ENCODE measurements around the gene REXO2. TPM values are rescaled to one million over a fixed set of nuclear protein-coding genes. Genes with fewer than 3 reads are reported as not detected.

The REXO2 gene
- total RNA-seq, 1 donor from 2014 or later = 98.9 TPM

DNA sequence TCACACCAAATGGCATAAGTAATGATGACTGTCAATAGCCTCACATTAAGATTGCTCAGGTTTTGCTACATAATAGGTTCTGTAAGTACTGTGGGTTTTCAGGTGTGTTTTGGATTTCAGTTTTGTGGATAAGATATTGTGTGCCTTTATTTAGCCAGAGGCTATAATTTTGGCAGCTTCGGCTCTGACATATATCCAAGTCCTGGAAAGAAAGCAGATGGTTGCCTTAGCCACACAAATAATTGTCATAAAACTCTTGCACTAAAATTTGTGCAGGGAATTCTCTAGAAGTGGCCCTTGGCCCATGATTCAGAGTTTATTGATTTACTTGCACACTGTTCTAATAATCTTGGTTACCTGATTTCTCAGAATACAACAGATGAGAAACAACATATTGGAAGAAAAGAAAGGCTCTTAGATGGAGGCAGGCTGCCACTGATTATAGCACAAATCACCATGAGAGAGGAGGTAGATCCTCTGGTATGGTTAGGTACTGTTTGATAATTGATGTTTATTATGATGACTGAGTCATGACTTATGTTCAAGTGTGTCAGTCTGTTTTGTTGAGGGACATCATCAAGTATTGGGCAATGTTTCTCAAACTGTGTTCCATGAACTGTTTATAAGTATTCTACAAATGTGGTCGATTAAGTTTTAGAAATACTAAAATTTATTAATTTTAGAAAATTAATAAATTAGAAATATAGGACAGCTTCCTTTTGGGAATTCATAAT is 9.6 kb downstream of the REXO2 start:
- Mint-ChIP-seq H3K9me3 (no peaks in the 10 kb centered on the region), H3K4me1 (ENCODE audit: low read depth) (peaks cover 2% of the 10 kb centered on the region), H3K27me3 (ENCODE audit: low read depth) (no peaks in the 10 kb centered on the region), H3K27ac (no peak overlapping the region), H3K4me3 (ENCODE audit: low read depth) (no peak overlapping the region), H3K36me3 (ENCODE audit: low read depth) (peaks cover 63% of the 10 kb centered on the region)
- DNase-seq (ENCODE audit: low spot score) = no peak
- intact Hi-C loops (cut with micrococcal nuclease) = no loop called here

DNA sequence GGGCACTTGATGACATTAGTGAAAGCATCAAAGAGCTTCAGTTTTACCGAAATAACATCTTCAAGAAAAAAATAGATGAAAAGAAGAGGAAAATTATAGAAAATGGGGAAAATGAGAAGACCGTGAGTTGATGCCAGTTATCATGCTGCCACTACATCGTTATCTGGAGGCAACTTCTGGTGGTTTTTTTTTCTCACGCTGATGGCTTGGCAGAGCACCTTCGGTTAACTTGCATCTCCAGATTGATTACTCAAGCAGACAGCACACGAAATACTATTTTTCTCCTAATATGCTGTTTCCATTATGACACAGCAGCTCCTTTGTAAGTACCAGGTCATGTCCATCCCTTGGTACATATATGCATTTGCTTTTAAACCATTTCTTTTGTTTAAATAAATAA is 10.6 kb downstream of the REXO2 start:
- peaks cover 2% of the 10 kb centered on the region for H3K4me1 Mint-ChIP-seq (ENCODE audit: low read depth)
- intact Hi-C loops (cut with micrococcal nuclease) = no loop called here
- H3K9me3 Mint-ChIP-seq = no peaks in the 10 kb centered on the region
- no peaks in the 10 kb centered on the region for H3K27me3 Mint-ChIP-seq (ENCODE audit: low read depth)
- H3K27ac Mint-ChIP-seq = no peak overlapping the region
- H3K4me3 Mint-ChIP-seq (ENCODE audit: low read depth) = no peak overlapping the region
- H3K36me3 Mint-ChIP-seq (ENCODE audit: low read depth) = peaks cover 54% of the 10 kb centered on the region
- no peak for DNase-seq (ENCODE audit: low spot score)

GRCh38 chr11:114452399-114452798 is 13.1 kb downstream of the REXO2 start:
- H3K27ac Mint-ChIP-seq = no peak overlapping the region
- no peaks in the 10 kb centered on the region for H3K9me3 Mint-ChIP-seq
- H3K36me3 Mint-ChIP-seq (ENCODE audit: low read depth) = peaks cover 34% of the 10 kb centered on the region
- no peak for DNase-seq (ENCODE audit: low spot score)
- no peaks in the 10 kb centered on the region for H3K27me3 Mint-ChIP-seq (ENCODE audit: low read depth)
- H3K4me3 Mint-ChIP-seq (ENCODE audit: low read depth) = no peak overlapping the region
- peaks cover 3% of the 10 kb centered on the region for H3K4me1 Mint-ChIP-seq (ENCODE audit: low read depth)
- intact Hi-C loops (cut with micrococcal nuclease) = no loop called here

DNA sequence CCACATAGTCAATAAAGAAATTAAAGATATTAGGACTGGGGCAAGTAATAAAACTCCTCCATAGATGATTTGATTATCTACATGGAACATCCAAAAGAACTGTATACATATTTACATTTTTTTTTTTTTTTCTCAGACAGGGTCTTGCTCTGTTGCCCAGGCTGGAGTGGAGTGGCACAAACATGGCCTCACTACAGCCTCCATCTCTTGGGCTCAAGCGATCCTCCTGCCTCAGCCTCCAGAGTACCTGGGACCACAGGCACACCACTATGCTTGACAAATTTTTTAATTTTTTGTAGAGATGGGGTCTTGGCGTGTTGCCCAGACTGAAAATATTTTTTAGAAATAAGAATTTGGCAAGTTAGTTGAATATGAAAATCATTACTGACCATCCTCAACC is 24.7 kb downstream of the REXO2 start:
- Mint-ChIP-seq H3K9me3 (peaks cover 4% of the 10 kb centered on the region), H3K27me3 (ENCODE audit: low read depth) (no peaks in the 10 kb centered on the region), H3K36me3 (ENCODE audit: low read depth) (no peaks in the 10 kb centered on the region), H3K4me3 (ENCODE audit: low read depth) (no peak overlapping the region), H3K4me1 (ENCODE audit: low read depth) (no peaks in the 10 kb centered on the region), H3K27ac (no peak overlapping the region)
- no peak for DNase-seq (ENCODE audit: low spot score)
- intact Hi-C loops (cut with micrococcal nuclease) = no loop called here

GRCh38 chr11:114466742-114467141 is 27.5 kb downstream of the REXO2 start:
- intact Hi-C loops (cut with micrococcal nuclease) = no loop called here
- no peaks in the 10 kb centered on the region for H3K27me3 Mint-ChIP-seq (ENCODE audit: low read depth)
- DNase-seq (ENCODE audit: low spot score) = no peak
- H3K36me3 Mint-ChIP-seq (ENCODE audit: low read depth) = no peaks in the 10 kb centered on the region
- no peak overlapping the region for H3K27ac Mint-ChIP-seq
- no peak overlapping the region for H3K4me3 Mint-ChIP-seq (ENCODE audit: low read depth)
- H3K4me1 Mint-ChIP-seq (ENCODE audit: low read depth) = no peaks in the 10 kb centered on the region
- H3K9me3 Mint-ChIP-seq = peaks cover 3% of the 10 kb centered on the region

GRCh38 chr11:114472661-114473060 is 33.4 kb downstream of the REXO2 start:
- Mint-ChIP-seq H3K27ac (no peak overlapping the region), H3K4me3 (ENCODE audit: low read depth) (no peak overlapping the region), H3K36me3 (ENCODE audit: low read depth) (no peaks in the 10 kb centered on the region), H3K27me3 (ENCODE audit: low read depth) (peaks cover 8% of the 10 kb centered on the region), H3K4me1 (ENCODE audit: low read depth) (no peaks in the 10 kb centered on the region), H3K9me3 (no peaks in the 10 kb centered on the region)
- intact Hi-C loops (cut with micrococcal nuclease) = no loop called here
- DNase-seq (ENCODE audit: low spot score) = no peak

DNA sequence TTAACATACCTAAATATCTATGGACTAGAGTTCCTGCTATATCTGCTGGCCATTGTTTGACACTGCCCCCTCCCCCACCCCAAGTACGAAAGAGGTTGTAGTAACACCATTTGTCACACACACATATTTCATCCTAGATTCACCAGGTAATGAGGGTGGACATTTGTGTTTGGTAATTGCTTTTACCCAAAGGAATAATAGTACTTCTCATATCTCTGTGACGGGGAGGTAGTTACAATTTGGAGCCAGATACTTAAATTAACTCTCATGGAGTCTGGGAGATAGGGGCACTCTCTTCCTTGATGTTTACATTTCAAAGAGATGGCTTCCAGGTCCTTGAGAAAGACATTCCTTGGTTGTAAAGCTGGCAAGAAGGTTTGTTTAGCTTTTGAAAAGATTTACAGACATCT is 38.7 kb downstream of the REXO2 start:
- H3K9me3 Mint-ChIP-seq = no peaks in the 10 kb centered on the region
- no peaks in the 10 kb centered on the region for H3K4me1 Mint-ChIP-seq (ENCODE audit: low read depth)
- no peak for DNase-seq (ENCODE audit: low spot score)
- H3K27ac Mint-ChIP-seq = no peak overlapping the region
- H3K27me3 Mint-ChIP-seq (ENCODE audit: low read depth) = peaks cover 10% of the 10 kb centered on the region
- no peak overlapping the region for H3K4me3 Mint-ChIP-seq (ENCODE audit: low read depth)
- no peaks in the 10 kb centered on the region for H3K36me3 Mint-ChIP-seq (ENCODE audit: low read depth)
- intact Hi-C loops (cut with micrococcal nuclease) = no loop called here

DNA sequence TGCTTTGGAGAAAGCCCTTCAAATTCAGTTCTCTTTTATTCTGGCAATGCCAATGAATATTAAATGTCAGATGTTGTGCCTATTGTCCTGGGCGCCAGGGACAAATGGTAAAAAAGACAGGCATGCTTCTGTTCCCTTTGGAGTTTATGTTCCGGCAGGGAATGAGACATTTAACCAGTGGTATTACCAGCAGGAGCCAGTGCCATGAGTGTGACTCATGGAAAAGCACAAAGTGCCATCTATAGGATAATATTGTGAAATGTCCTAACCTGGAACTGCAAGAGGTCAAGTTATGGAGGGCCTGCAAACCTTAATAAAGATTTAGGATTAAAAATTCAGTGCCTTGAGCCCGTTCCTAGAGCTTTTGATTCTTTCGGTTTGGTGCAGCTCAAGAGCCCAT is 39.5 kb downstream of the REXO2 start:
- H3K4me3 Mint-ChIP-seq (ENCODE audit: low read depth) = no peak overlapping the region
- no peaks in the 10 kb centered on the region for H3K4me1 Mint-ChIP-seq (ENCODE audit: low read depth)
- intact Hi-C loops (cut with micrococcal nuclease) = no loop called here
- H3K9me3 Mint-ChIP-seq = no peaks in the 10 kb centered on the region
- no peaks in the 10 kb centered on the region for H3K36me3 Mint-ChIP-seq (ENCODE audit: low read depth)
- no peak overlapping the region for H3K27ac Mint-ChIP-seq
- DNase-seq (ENCODE audit: low spot score) = no peak
- peaks cover 8% of the 10 kb centered on the region for H3K27me3 Mint-ChIP-seq (ENCODE audit: low read depth)

- no peak overlapping the region for H3K27ac Mint-ChIP-seq
- intact Hi-C loops (cut with micrococcal nuclease) = no loop called here
- H3K9me3 Mint-ChIP-seq = no peaks in the 10 kb centered on the region
- no peak for DNase-seq (ENCODE audit: low spot score)
- H3K4me3 Mint-ChIP-seq (ENCODE audit: low read depth) = no peak overlapping the region
- H3K4me1 Mint-ChIP-seq (ENCODE audit: low read depth) = no peaks in the 10 kb centered on the region
- no peaks in the 10 kb centered on the region for H3K36me3 Mint-ChIP-seq (ENCODE audit: low read depth)
- peaks cover 5% of the 10 kb centered on the region for H3K27me3 Mint-ChIP-seq (ENCODE audit: low read depth)
These were observed 40.1 kb downstream of the REXO2 start for GRCh38 chr11:114479331-114479730.

DNA sequence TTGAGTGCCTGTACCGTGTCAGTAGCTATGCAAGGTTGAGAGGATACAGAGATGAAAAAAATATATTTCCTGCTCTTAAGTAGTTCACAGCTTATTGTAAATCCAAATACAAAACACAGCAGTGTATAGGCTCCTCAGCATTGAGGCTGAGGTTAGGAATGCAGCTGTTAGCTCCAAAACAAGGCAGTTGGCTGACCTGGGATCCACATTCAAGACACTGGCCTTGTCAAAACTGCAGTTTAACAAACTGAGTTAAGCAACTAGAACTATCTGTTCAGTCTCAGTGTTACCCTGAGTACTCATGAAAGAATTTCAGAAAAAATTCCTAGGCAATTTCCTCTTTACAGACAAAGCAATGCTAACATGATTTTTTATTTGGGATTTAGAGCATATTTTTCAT is 42.8 kb downstream of the REXO2 start:
- no peak overlapping the region for H3K27ac Mint-ChIP-seq
- peaks cover 2% of the 10 kb centered on the region for H3K27me3 Mint-ChIP-seq (ENCODE audit: low read depth)
- intact Hi-C loops (cut with micrococcal nuclease) = no loop called here
- no peaks in the 10 kb centered on the region for H3K36me3 Mint-ChIP-seq (ENCODE audit: low read depth)
- H3K4me1 Mint-ChIP-seq (ENCODE audit: low read depth) = no peaks in the 10 kb centered on the region
- no peaks in the 10 kb centered on the region for H3K9me3 Mint-ChIP-seq
- no peak for DNase-seq (ENCODE audit: low spot score)
- H3K4me3 Mint-ChIP-seq (ENCODE audit: low read depth) = no peak overlapping the region

DNA sequence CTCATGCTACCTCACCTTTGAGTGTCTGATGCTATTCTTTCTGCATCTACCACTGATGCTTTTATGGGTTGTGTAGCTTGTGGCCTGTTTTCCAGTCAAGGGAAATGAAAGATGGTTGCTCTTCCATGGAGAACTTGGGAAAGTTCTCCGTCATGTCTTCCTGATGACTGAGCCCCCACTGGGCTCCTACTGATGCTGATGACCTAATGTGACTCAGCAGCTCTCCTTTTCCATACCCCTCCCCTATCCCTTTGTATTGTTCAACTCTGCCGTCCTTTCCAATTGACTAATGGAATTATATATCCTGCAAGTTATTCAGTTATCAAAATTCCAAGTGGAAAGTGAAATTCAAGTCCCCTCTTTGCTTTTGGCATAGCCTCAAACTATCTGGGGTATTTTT is 44.7 kb downstream of the REXO2 start:
- peaks cover 2% of the 10 kb centered on the region for H3K27me3 Mint-ChIP-seq (ENCODE audit: low read depth)
- intact Hi-C loops (cut with micrococcal nuclease) = no loop called here

GRCh38 chr11:114496915-114497314 is 57.6 kb downstream of the REXO2 start:
- no peaks in the 10 kb centered on the region for H3K36me3 Mint-ChIP-seq (ENCODE audit: low read depth)
- H3K9me3 Mint-ChIP-seq = no peaks in the 10 kb centered on the region
- H3K4me3 Mint-ChIP-seq (ENCODE audit: low read depth) = no peak overlapping the region
- no peak overlapping the region for H3K27ac Mint-ChIP-seq
- DNase-seq (ENCODE audit: low spot score) = no peak
- H3K4me1 Mint-ChIP-seq (ENCODE audit: low read depth) = no peaks in the 10 kb centered on the region
- H3K27me3 Mint-ChIP-seq (ENCODE audit: low read depth) = peaks cover 3% of the 10 kb centered on the region
- intact Hi-C loops (cut with micrococcal nuclease) = no loop called here

More for the DNA sequence above, 44.7 kb downstream of the REXO2 start:
- DNase-seq (ENCODE audit: low spot score) = no peak
- Mint-ChIP-seq H3K4me1 (ENCODE audit: low read depth) (no peaks in the 10 kb centered on the region), H3K9me3 (no peaks in the 10 kb centered on the region), H3K27ac (no peak overlapping the region), H3K4me3 (ENCODE audit: low read depth) (no peak overlapping the region), H3K36me3 (ENCODE audit: low read depth) (no peaks in the 10 kb centered on the region)

GRCh38 chr11:114499756-114500155 is 60.5 kb downstream of the REXO2 start:
- peaks cover 3% of the 10 kb centered on the region for H3K27me3 Mint-ChIP-seq (ENCODE audit: low read depth)
- no peak overlapping the region for H3K27ac Mint-ChIP-seq
- DNase-seq (ENCODE audit: low spot score) = no peak
- no peaks in the 10 kb centered on the region for H3K4me1 Mint-ChIP-seq (ENCODE audit: low read depth)
- no peaks in the 10 kb centered on the region for H3K9me3 Mint-ChIP-seq
- H3K4me3 Mint-ChIP-seq (ENCODE audit: low read depth) = no peak overlapping the region
- H3K36me3 Mint-ChIP-seq (ENCODE audit: low read depth) = no peaks in the 10 kb centered on the region
- intact Hi-C loops (cut with micrococcal nuclease) = no loop called here

Data from activated T-helper 2 cell treated with anti-CD3 and anti-CD28 coated beads, Interferon-gamma antibody, Interleukin-2, Interleukin-4, amounts not matched to agents 10 μg/mL and 5 μg/mL and 100 μg/mL, durations not matched to agents 14 hours and 24 hours and 36 hours (primary cell).